DMS53 treated with DMSO at 0.1 percent for 48 hours (cell line): ENCODE data around the gene CHTOP.
"Not testable (repeated sequence)": the region's sequence is repeated elsewhere in the genome, so short reads cannot be mapped to it uniquely, and the experiment has no call there.

Experiments
- DNase-seq: peaks from one replicate; lab custom pipeline; 2025; ENCODE audit not compliant: unreplicated experiment; lab: John Stamatoyannopoulos, UW

The CHTOP gene

DNA sequence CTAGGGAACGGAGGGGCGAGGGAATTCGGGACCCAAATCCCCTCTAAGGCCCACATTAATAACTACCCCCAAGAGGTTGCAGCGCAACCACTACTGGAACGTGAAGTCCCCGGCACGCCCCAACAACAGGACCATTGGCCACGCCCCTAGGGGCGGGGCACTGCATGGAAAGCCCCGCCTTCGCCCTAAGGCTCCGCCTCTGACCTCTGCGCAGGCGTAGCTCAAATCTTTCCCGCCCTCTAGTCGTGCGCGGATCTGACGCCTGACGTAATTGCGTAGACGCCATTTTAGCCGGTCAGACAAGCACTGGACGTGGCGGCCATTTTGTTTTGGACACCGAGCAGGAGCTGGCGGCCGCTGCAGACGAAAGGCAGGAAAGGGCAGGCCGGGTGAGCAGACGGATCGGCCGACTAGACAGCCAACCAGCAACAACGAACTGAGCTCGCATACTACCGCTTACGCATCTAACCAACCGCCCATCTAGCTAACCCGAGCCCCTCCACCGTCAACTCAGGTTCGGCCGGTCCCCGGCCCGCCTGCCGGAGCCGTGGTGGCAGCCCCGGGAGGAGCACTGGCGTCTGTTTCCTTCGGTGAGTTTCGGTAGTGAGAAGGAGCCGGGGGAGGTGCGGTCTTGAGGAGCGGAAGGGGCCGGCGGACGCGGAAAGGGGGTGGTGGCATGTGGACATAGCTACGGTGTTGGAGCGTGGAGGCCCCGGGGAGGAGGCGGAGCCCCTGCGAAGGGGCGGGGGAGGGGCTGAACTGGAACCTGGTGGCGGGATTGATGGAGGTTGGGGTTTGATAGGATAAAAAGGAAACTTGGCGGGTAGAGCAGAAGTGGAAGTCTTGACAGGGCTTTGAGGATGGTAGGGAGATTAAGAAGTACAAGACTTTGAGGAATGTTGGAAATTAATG, at the start of gene CHTOP:
Gene CHTOP (plus strand): TSS at position 313 of the 912 bp plus-strand sequence. CDS start 2,523 bp downstream, outside the sequence.
- DNase-seq, result peak; percentile 93

GRCh38 chr1:153585006-153585405, 48.9 kb upstream of the CHTOP start:
- no peak for DNase-seq

DNA sequence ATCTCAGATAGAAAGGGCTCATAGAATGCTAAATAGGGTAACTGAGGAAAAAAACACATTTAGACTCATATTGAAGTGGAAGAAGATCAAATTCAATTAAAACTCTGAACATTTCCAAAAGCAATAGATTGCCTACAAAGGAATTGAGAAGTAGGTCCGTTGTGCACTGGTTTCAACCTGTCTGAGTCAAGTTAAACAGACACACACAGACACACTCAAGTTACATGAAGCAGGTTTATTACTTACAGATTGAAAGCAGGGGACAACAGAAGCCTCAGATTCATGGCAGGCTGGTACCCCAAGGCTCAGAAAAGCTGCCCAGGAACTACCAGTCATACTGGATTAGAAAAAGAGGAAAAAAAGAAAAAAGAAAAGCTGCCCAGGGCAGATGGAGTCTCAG, 47.5 kb upstream of the CHTOP start:
- DNase-seq, result no peak

DNA sequence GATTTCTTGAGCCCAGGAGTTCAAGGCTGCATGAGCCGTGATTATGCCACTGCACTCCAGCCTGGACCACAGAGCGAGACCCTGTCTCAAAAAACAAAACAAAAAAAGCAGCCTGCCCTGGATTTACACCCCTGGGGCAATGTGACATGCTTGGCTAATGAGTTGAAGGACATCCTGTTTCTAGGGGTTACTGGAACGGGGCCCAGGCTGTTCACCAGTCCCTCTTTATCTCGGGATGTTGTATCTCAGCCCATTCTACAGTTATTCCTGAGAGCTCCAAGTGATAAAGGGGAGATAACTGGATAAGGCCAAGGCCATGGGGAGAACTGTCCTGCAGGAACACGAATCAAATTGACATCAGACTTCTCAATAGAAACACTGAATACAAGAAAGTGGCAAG, 46.6 kb upstream of the CHTOP start:
- DNase-seq, result no peak

- not testable (repeated sequence) for DNase-seq
Observed at GRCh38 chr1:153588033-153588432, 45.8 kb upstream of the CHTOP start.

DNA sequence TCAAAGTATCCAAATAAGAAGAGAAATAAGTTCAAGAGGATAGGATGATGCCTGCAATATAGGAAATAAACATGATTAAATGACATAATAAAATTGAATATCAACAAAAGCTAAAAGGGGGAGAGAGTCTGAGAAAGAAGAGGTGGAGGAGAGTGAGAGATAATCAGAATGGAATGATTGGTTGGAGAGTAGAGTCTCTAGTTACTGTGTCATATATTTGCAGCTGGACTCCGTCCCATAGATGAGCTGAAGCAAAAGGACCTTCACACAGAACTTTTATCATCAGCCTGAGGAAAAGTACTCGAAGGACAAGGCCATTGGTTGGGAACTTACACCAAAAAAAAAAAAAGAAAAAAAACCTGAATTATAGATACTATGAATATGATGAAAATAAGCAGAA, 45.4 kb upstream of the CHTOP start:
- no peak for DNase-seq

DNA sequence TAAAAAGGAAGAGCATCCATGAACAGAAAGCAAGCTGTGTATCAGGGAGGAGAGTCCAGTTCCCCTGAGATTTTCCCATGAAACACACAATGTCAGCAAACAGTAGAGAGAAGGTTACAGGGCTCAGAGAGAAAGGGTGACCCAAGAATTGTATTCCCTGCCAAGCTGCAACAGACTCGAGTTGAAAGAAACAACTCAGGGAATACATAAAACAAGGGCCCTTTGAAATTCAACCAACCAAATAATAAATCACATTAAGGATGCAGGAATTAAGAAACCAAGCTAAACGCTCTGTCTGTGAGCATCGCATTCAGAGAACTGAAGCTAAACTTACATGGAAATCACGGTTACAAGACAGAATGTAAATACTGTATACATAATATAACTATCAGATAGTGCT, 41.1 kb upstream of the CHTOP start:
- no peak for DNase-seq

- no peak for DNase-seq
Observed at GRCh38 chr1:153597206-153597605, 36.7 kb upstream of the CHTOP start.

- no peak for DNase-seq
Observed at GRCh38 chr1:153598309-153599172, 35.3 kb upstream of the CHTOP start.

- no peak for DNase-seq
Observed at GRCh38 chr1:153599847-153600246, 34.0 kb upstream of the CHTOP start.

- no peak for DNase-seq
Observed at GRCh38 chr1:153602749-153603148, 31.1 kb upstream of the CHTOP start.

GRCh38 chr1:153606194-153606593, 27.7 kb upstream of the CHTOP start:
- no peak for DNase-seq

DNA sequence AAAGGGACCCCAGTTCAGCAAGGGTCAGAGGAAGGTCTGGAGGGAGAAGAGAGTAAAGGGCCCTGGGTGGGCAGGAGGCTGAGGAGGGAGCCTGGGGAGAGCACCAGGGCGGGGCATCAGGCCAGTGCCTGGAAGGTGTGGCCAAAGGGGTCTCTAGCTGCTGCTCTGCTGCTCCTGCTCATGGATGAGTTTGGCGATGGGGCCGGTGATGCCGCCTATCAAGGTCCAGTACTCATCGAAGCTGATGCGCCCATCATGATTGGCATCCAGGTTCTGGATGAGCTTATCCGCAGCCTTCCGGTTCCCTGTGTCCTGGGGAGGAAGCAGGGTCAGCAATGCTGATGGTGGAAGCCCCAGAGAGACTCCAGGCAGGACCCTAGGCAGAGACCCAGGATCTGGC, 26.5 kb upstream of the CHTOP start:
- no peak for DNase-seq

- no peak for DNase-seq
Observed at GRCh38 chr1:153608089-153608682, 25.7 kb upstream of the CHTOP start.

GRCh38 chr1:153608742-153609584, 24.9 kb upstream of the CHTOP start:
- no peak for DNase-seq

DNA sequence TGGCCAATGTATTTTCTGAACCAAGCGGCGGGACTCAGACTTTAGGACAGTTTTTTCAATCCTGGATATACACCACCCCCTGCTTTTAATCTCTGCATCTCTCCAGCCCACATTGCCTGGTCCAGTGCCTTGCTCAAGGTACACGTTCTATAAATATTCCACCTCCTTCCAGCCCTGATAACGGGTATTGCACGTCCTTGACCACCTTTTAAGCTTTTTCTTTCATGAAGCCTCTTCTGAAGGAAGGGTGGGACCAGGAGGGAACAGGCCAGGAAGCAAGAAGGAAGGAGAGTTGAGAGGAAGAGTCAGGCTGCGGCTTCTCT, 24.3 kb upstream of the CHTOP start:
- DNase-seq, result no peak

GRCh38 chr1:153610334-153610733, 23.5 kb upstream of the CHTOP start:
- DNase-seq, result no peak

DNA sequence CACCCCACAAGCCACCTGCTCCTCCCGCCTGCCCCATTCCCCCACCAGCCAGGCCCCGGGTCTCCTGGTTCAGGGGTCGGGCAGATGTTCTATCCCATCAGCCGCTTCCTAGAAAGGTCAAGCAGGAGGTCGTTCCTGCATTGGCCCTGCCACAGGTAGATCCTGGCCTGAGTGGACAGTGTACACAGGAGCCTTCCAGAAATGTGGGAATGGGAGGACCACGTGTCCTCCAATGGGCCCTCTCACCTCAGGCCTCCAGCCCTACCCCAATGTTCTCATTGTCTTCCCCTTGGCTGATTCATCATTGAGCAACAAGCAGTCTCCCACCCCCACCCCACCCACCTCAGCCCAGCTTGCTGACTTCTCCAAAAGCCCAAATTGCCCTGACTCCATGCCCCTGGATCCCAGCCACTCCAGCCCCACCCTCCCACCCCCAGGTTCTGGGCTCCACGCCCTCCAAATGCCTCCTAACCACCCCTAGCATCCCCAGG, 23.0 kb upstream of the CHTOP start:
- DNase-seq, result no peak

DNA sequence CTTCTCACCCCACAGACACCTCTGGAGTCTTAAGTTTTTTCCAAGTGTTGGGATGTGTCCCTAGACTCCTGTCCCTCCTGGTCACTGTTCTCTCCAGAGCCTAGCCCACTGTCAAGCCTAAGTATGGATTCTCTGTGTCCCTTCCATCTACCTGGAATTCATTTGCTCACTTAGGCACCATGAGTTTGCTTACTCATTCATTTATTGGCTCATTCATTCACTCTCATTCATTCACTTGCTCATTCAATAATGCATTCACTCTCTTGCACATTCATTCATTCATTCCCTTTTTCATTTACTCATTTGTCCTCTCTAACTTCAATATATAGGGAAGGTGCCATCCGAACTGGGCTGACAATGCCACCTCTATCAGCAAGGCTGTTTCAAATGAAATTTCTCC, 22.5 kb upstream of the CHTOP start:
- no peak for DNase-seq

DNA sequence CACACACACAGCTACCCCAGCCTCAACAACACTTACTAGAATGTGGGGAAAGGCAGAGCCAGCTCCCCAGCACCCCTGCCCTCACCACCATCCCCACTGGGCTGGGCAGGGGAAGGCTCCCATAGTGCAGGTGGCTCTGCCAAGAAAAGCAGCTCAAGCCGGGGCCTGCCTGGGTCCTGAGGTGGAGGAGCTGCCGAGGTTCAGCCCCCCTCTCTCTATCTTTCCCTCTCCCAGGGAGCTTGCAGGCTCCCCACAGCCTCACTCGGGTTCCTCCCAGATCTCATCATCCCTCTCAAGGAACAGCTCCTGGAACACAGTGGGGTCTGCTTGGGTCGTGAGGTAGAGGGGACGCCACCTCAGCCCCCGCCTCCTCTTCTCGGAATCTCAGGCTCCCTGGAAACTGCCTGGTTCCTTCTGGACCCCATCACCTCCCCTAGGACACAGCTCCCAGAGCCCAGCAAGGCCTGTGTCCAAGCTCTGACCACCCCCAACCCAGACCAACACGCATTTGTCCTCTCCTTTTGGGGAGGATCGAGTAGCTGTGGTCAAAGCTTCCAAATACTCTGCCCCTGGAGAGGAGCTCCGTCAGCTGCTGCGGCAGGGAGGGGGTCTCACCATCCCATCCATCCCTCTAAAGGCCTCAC, 21.6 kb upstream of the CHTOP start:
- DNase-seq, result no peak
